AG20443 (cell line): ENCODE measurements around the gene GIT1.

Experiments
- DNase-seq: peaks from one replicate; pipeline ENCODE4 v3.0.0; 2012; ENCODE audit warnings: low spot score, mixed read lengths

The GIT1 gene

DNA sequence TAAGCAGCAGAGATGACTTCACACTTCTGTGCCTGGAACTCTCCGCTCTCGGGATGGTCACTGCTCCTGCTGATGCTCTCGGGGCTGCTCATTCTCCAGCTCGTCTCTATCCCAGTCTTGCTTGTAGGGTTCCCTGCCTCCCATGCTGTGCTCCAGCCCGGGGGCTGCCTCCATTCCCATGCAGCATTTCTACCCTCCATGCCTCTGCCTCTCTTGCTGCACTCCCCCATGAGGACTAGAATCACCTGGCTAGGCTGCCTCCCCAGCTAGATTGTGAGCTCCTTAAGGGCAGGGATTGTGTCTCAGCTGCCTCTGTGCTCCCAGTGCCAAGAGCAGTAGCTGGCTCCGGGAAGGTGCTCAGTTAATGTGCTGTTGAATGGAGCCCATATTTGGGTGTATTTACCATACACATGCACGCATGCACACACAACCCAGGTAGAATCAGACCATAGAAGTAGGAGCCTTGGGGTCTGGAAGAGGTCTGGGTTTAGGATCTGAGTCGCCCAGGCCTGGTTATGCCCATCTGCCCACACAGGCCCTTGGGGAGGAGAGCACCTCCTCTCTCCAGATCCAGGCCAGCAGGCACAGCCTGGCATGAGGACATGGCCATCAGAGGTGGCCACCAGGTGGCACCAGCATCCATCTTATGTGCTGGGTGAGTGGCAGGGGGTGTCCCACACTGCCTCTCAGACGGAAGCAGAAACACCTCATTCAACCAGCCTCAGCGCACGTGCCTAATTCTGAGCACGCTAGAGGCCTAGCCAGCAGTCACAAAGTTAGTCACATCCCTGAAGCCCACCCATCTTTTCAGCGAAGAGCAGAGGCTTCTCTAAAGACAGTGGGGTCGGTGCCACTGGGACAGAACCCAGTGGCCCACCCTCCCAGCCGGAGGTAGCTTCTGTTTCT is 9.3 kb downstream of the GIT1 start:
- DNase-seq, result peak; percentile 88

DNA sequence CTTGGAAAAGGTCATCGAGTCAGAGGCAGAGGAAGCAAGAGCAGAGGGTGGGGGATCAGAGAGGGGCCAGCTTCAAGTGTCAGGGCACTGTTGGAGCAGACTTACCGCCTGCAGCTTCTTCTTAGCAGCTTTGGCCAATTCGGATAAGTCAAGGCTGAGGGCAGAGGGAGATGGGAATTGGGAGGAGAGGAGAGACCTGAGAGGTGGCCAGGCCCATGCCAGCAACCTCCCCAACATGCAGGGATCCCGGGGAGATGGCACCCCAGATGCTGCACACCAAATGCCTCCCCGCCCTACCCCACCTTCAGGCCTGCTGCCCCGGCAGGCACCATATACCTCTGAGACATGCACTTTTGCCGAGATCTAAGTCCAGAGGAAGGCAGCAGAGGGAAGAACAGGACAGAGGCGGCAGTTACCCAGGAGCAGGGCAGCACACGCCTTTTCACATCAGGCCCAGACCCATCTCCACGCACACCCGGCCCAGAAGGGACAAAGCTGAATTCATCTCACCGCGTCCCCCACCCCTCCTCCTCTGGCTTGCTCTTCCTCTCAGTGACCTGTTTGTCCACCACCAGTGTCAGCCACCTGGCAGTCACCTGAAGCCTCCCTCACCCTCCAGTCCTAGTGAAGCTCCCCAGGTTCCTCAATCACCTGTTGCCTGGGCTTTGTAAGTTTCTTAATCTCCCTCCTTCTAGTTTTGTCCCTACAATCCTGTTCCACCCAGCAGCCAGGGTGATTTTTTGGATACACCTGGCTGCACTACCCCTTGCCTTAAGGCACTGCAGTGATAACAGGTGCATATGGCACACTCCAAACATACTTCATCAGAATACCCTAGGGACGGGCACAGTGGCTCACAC is 10.6 kb downstream of the GIT1 start:
- no peak for DNase-seq

DNA sequence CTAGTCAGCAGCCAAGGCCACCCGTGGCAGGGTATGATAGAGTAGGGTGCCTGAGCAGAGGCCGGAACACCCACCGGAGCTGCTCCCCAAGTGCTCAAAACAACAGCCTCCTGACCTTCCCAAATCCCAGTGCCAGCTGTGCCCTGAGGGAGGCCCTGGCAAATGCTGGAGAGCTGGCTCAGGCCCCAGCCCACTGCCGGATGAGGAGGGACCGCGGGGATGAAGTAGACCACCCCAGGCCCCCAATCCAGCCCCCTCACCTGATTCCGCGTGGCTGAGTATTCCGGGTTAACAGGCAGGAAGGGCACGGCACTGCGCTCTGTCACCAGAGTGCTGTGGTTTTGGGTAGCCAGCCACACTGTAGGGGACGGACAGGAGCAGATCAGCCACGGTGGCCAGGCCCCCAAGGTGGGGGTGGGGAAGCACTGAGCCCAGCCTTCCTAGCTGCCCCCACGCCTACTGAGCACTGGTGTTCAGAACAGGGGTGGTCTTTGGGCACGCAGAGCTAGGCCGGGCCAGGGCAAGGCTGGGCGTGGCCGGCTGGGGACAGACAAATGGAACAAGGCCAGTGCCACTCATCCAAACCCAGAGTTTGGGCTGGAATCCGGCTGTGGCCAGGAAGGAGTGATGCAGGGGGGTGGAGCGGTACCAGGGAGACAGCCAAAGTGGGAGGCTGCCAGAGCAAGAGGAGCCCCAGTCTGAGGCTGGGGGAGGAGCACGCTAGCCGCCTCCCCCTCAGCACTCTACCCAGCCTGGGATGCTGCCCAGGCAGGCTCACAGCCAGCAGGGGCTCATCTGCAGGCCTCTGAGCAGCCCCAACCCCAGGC is 11.8 kb downstream of the GIT1 start:
- DNase-seq, result peak; percentile 84

DNA sequence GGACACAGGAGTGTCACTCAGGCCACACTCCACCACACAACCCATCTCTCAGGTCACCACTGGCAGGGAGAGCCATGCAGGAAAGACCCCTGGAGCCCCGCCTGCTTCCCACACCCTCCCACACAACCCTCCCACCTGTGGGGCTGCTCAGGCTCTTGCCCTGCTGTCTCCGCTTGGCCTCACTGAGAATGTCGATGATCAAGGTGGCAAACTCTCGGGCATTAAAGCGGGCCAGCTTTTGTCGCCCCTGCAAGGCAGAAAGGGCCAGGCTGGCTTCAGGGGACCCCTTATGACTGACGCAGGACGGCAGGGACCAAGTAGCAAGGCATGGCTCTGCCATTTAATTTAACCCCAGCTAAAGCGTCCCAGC is 12.5 kb downstream of the GIT1 start:
- DNase-seq, result no peak

DNA sequence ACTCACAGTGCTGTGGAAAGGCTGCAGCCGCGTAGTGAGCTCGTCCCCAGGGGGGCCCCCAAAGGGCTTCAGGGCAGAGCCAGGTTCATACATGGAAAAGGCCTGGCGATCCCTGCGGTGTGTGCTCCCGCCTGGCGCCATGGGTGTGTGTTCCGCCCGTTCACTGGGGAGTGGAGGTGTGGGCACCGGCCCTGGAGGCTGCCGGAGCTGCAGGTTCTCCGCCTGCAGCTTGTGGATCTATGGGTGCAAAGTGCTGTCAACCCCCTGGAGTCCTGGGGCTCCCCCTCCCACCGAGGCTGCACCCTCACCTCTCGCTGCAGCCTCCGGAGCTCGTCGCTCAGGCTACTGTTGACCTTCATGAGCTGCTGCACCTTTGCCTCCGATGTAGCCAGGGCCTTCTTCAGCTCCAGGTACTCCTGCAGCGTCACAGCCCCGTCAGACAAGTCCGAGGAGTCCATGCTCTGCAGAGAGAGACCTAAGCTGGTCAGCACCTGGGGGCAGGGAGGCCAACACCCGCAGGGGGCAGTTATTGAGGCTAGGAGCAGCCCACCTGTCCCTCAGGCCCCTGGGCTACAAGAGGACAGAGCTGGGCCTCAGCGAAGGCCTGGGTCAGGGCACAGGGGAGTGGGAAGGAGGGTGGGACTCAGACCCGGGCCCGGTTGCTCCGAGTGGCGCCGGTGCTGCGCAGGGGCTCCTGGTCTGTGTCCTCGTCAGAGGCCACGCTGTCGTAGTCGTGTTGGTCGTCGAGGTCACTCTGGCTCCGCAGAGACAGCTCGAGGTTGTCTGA is 13.0 kb downstream of the GIT1 start:
- no peak for DNase-seq

DNA sequence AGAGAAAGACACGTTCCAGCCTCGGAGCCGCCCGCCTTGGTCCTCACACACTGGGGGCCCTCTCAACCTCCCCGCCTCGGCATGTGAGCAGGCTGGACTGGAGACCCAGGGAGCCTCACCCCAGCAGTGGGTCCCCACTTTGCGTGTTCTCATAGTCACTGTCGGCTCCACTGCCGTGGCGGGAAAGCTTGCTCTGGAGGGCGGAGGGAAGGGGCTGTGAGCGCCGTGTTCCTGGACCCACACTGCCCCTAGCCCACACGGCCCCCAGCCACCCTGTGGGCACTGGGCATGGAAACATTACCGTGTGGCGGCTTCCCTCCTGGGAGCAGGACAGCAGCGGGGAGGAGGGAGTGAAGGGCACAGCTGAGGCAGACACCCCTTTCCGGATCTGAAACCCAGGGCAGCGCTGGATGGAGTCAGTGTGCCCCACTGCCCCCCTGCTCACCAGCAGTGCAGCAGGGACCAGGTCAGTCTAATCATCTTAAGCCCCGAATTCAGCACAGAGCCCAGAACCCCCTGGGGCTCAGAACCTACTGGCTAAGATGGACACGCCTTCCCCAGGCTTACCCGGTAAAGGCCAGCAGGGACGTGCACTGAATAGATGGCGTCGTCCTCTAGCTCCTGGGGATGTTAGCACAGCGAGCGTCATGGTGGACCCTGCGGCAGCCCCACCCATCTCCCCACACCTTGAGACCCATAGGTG is 13.8 kb downstream of the GIT1 start:
- no peak for DNase-seq

DNA sequence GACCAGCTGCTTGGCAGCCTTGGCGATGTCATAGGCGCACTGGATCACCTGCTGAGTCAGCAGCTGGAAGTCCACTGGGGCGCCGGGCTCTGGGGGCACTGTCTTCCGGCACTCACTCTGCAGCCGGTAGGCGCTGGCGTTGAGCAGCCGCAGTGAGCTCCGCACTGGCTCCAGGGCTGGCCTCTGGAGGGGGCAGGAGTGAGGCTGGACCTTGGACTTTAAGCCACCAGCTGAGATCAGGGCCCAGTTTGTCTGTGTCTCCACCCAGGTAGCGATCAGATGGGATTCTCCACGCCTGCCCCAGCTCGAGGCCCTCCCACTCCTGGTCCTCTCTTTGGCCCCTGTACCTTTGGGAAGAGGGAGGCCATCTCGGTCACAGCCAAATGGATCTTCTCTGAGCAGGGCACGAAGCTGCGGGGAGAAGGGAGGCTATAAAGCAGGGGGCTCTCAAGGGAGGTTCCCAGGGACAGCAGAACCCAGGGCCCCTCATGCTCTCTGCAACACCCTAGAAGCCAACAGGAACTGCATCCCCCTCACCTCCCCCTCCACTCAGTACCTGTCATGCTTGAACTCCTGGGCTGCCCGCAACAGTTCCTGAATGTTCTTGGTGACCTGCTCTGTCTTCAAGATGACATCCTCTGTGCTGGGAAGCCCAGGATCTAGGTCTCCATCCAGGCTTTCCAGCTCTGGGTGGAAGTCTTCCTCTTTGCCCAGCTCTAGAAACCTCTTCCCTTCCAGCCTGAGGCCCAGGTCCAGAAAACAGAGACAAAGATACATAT is 14.5 kb downstream of the GIT1 start:
- no peak for DNase-seq

DNA sequence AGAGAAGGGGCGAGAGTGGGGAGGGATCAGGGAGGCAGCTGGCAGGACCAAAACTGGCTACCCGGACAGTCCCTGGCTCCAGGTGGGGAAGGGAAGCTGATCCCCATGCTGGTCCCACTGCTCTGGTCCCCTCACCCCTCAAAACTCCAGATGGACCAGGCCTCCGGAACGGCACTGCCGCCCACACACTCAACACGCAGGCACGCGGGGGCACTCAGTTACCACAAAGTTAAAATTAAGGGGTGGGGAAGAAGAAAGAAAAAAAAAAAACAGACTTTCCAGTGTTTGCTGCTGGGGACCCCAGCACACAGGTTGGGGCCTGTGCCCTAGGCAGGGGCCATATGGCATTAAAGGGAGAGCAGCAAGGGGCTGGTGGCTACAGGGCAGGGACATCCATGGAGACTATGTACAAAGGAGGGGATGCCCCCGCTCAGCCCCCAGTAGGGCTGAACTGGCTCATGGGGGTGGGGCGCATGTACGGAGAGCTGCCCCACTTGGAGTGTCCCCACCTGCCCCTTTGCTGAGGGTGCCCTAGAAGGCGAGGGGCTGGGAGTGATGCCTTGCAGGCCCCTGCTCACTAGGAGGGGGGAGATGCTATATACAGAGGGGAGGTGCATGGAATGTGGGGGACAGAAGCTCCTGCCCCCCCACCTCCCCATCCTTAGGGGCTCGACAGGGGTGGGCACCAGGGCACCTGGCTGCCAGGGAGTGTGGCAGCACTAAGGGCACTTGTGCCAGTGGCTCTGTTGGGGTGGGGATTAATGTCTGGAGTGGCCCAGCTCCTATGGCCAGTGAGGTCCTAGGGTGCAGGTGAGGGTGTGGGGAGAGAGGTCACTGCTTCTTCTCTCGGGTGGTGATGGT is 15.3 kb downstream of the GIT1 start:
- DNase-seq, result no peak

DNA sequence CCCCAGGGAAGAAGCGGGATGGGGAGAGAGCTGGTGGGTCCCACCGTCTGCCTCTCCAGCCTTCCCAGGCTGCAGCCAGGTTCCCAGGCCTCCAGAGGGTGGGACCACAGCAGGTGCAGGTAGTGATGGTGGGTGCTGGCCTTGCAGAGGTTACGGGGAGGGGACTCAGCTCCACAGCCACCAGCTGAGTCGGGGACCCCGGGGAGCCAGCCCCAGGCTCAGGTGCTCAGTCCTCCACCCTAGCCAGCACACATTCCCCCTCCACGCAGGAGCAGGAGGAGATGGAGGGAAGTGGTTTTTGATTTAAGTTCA is 15.9 kb downstream of the GIT1 start:
- no peak for DNase-seq

DNA sequence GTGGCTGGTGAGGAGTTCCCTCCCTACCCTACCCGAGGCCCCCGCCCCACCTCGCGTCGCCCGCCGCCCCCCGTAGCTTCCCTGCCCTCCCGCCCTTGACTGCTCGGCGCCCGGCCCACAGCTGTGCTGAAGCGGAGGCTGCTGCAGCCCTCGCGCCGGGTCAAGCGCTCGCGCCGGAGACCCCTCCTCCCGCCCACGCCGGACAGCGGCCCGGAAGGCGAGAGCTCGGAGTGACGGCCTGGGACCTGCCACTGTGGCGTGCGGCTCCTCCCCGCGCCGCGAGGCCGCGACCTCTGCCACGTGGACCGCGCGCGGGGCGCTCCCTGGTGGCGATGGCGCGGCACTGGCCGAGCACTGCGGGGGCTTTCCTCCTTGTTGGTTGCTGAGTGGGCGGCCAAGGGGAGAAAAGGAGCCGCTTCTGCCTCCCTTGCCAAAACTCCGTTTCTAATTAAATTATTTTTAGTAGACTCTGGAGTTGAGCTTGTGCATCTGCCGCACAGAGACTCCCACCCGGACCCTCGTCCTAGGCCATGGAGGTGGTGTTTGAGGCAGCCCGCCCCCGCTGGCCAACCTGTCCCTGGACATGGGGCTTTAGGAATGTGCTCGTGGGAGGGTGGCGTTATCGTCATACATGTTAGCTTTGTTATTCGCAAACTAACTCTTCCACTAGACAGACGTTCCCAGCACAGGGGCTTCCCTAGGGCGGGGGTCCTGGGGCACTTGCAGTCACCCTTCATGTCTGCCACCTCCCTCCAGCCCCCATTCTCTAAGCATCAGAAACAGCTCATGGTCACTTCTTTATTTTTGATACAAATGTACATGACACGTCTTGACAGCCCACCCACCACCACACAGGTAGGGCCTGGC is 16.5 kb downstream of the GIT1 start:
- peak; percentile 84 for DNase-seq

DNA sequence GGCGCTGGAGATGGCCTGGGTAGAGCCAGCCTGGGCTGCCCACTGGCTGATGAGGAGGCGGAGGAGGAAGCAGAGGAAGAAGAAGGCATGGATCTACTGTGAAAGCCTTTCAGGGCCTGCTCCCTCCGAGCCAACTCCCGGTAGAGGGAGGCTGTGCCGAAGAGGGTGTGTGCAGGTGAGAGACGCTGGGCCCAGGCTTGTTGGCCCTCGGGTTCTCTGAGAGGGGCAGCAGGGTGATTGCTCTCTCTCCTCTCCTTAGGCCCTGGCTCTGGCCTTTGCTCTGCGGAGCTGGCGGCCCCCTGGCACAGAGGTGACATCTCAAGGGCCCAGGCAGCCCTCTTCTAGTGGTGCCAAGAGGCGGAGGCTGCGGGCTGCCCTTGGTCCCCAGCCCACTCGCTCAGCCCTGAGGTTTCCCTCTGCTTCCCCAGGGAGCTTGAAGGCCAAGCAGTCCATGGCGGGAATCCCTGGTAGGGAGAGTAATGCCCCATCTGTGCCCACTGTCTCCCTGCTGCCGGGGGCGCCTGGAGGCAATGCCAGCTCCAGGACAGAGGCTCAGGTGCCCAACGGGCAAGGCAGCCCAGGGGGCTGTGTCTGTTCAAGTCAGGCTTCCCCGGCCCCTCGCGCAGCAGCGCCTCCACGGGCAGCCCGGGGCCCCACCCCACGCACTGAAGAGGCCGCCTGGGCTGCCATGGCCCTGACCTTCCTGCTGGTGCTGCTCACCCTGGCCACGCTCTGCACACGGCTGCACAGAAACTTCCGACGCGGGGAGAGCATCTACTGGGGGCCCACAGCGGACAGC is 17.4 kb downstream of the GIT1 start:
- peak; percentile 25 for DNase-seq

DNA sequence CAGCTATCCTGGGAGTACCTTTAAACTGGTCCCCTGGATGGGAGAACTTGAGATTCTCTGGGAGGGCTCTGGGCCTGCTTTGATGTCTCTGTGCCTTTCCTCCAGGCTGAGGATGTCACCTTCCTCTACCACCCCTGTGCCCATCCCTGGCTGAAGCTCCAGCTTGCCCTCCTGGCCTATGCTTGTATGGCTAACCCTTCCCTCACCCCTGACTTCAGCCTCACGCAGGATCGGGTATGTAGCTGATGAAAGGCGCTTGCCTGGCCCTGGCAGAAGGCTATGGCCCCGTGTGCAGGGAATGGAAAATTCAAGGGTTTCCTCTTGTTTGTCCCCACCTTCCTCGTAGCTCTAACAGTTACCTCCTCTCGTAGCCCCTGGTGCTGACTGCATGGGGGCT is 18.0 kb downstream of the GIT1 start:
- DNase-seq, result no peak

DNA sequence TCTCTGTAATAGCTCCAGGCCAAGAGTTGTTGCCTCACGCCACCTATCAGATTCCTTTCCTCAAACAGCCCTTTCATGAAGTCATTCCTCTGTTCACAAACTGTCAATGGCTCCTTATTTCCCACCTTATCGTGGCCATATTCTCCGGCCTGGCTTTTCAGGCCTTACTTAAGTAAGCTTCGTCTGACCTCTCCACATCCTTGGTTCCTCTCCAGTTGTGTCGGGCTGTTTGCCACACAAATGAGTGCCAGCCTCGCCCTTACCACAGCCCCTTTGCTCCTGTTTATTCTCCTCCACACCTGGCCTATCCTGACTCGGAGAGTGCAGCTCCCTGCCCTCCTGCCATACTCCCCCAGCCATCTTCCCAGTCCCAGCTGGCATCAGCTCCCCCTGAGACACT is 18.9 kb downstream of the GIT1 start:
- DNase-seq, result no peak

DNA sequence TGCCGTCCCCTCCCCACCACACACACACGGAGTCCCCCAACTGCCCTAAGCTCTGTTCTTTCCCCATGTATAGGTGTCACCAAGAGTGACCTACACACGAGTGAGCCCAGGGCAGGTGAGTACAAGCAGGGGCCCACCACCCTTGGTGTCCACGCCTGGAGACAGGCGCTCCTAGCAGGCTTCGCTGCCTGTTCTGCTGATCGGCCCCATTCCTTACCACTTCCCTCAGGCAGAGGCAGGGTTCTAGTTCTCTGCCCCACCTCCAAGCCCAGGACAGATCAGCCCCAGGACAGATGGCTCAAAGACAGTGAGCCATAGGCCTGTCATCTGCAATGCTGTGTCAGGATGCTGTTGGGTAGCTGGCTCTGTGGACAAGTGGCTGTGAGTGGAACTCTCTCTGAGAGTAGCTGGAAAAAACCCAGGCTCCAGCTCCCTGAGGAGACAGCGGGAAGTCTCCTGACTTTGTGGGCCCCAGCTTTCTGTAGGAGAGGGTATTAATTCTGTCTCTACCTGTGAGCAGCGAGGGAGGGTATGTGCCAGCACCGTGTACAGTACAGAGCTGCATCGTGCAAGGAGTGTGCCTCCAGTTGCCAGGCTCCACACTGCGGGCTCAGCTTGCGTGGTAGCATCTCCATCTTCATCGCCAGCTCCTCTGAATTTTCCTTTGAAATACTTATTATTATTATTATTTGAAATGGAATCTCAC is 20.1 kb downstream of the GIT1 start:
- peak; percentile 50 for DNase-seq

DNA sequence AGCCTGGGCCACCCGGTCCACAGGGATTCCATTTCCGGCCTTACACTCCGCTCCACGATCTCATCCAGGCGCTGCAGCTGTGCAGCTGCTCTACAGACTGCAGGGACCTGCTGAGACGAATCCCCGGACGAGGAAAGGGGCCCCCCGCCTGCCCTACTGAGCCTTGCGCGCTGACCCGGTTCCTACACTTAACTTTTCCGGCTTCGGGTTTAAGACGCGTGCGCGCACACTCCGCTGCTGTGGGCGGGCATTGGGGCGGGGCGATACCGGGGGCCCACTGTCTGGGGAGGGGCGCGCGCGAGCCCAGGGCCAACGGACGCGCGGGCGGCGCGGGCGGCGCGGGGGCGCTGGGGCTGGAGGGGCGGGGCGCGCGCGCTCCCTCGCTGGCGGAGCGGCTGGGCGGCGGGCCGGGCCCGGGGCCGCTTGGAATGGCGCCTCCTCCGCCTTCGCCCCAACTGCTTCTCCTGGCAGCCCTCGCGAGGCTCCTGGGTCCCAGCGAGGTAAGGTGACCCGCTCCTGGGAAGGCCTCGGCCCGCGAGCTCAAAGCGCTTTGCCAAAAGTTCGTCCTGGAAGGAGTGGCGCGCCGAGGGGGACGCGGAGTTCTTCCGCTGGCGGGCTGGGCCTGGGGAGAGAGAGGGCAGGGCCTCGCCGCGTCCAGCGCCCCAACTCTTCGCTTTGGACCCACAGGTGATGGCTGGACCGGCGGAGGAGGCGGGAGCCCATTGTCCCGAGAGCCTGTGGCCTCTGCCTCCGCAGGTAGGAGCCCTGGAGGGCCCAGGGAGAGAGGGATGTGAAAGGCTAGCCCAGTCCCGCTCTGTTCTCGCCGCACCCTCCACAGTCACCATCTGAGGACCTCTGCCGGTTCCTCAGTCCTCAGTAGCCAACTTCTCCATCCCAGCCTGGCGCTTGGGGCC is 20.9 kb downstream of the GIT1 start, which contains the start of gene TP53I13:
Gene TP53I13, plus strand, starts transcription at position 371 of the 914 bp plus-strand sequence. Its CDS starts 58 bp downstream, at position 429.
- peak; percentile 93 for DNase-seq
